Left lung (tissue), 10 donors: Measurements from ENCODE around the gene CEND1. TPM values are rescaled to one million over a fixed set of nuclear protein-coding genes. Genes with fewer than 3 reads are reported as not detected.

Source experiments
- ATAC-seq: fragments of 200-7000 bp; cut with Tn5 transposase; one replicate; pipeline ENCODE4 v1.9.1; 2020; ENCODE audit warnings: moderate library complexity
- DNase-seq, 4 donors: peaks; one replicate each; pipeline ENCODE4 v3.0.0-alpha.2; 2013 to 2020
- H3K27ac ChIP-seq, 2 donors: fragments of 200-600 bp; sonication (generic) in 1 of 2; one replicate each; pipeline versions ENCODE4 v1.5.0 to v1.8.0; 2020 to 2021
- H3K27me3 ChIP-seq, 2 donors: fragments of 200-600 bp; sonication (generic) in 1 of 2; one replicate each; pipeline versions ENCODE4 v1.5.0 to v1.8.0; 2020 to 2021
- H3K36me3 ChIP-seq, 2 donors: fragments of 200-600 bp; sonication (generic) in 1 of 2; one replicate each; pipeline versions ENCODE4 v1.5.0 to v1.8.0; 2020 to 2021
- H3K4me1 ChIP-seq, 2 donors: fragments of 200-600 bp; one replicate each; pipeline ENCODE4 v1.8.0; 2021
- H3K4me3 ChIP-seq, 2 donors: fragments of 200-600 bp; sonication (generic) in 1 of 2; one replicate each; pipeline versions ENCODE4 v1.5.0 to v1.8.0; 2020 to 2021; ENCODE audit warnings: mild to moderate bottlenecking in 1 of 2
- H3K9me3 ChIP-seq, 2 donors: fragments of 200-600 bp; sonication (generic) in 1 of 2; one replicate each; pipeline versions ENCODE4 v1.5.0 to v1.8.0; 2020 to 2021
- intact Hi-C, 2 donors: fragments of 100-400 bp; cut with DNase I; formaldehyde crosslinking; loops; one replicate each; pipeline versions ENCODE4 v1.11.2 to v1.14.2; 2022
- polyA plus RNA-seq, 6 donors: library from polyadenylated mRNA; unstranded; fragments of 120-200 nt; gene quantifications; one replicate each; pipeline ENCODE4 v1.2.1, GENCODE V29; 2013; ENCODE audit not compliant: insufficient read length in 6 of 6
- total RNA-seq, 2 donors: library from RNA; stranded (reverse); fragmentation: NEBNext Ultra II Directional; extraction: Animal tissue kit (Norgen Biotek cat#: 25700); gene quantifications; one replicate each; pipeline ENCODE4 v1.2.1, GENCODE V29; 2021
- TF ChIP-seq, protein P1 (sequence below), 2 donors: fragments of 200-600 bp; sonication (generic) in 1 of 2; IDR thresholded peaks; one replicate each; pipeline versions ENCODE4 v1.5.0 to v1.8.0; 2021; ENCODE audit warnings: antibody characterized with exemption in 2 of 2
- donor health status: DM: no; HTN: yes; CAD: no.
- donor health status: DM: no; HTN: no; CAD: no.

The CEND1 gene
- total and polyA plus RNA-seq, 8 donors, result 0.11 to 0.47 (median 0.36) TPM; not detected in 1

DNA sequence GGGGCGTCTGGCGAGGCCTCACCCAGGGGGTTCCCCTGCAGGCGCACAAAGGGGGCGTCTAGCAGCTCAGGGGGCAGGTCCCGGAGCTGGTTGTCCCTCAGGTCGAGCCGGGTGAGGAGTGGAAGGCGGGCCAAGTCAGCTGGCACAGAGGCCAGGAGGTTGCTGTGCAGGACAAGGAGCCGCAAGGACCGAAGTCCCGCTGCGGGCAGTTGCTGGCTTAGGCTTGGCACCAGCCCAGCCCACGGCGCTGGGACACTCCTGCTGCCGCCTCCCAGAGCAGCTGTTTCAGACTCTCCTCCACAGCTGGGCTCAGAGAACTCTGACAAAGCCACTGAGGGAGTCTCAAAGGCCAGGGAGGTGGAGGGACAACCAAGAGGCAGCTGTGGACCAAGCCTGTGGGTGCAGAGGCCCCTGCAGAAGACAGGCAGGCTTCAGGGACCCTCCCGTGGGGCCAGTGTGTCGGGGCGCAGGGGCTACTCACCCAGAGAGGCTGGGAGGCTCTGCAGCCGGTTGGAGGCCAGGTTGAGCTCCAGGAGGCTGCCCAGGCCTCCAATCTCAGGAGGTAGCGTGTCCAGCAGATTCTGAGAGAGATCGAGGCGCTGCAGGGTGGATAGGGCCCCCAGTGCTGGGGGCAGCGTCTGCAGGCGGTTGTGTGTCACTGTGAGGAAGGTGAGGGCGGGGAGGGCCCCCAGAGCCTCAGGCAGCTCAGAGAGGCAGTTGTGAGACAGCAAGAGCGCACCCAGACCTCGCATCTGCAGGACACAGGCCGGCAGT, 13.0 kb upstream of the CEND1 start:
- ATAC-seq, result no peak
- peaks cover 14 to 41% of the 10 kb centered on the region in 2 donors for H3K4me1 ChIP-seq
- H3K4me3 ChIP-seq, result no peak overlapping the region
- no peak overlapping the region for H3K27ac ChIP-seq
- TF ChIP-seq, protein P1, sequence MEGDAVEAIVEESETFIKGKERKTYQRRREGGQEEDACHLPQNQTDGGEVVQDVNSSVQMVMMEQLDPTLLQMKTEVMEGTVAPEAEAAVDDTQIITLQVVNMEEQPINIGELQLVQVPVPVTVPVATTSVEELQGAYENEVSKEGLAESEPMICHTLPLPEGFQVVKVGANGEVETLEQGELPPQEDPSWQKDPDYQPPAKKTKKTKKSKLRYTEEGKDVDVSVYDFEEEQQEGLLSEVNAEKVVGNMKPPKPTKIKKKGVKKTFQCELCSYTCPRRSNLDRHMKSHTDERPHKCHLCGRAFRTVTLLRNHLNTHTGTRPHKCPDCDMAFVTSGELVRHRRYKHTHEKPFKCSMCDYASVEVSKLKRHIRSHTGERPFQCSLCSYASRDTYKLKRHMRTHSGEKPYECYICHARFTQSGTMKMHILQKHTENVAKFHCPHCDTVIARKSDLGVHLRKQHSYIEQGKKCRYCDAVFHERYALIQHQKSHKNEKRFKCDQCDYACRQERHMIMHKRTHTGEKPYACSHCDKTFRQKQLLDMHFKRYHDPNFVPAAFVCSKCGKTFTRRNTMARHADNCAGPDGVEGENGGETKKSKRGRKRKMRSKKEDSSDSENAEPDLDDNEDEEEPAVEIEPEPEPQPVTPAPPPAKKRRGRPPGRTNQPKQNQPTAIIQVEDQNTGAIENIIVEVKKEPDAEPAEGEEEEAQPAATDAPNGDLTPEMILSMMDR (IDR thresholded peaks at IDR 0.05), result no peak
- H3K9me3 ChIP-seq, result no peaks in the 10 kb centered on the region
- peaks cover 0 to 31% of the 10 kb centered on the region in 2 donors for H3K36me3 ChIP-seq
- intact Hi-C loops, result no loop called here
- DNase-seq, result no peak
- no peaks in the 10 kb centered on the region for H3K27me3 ChIP-seq

DNA sequence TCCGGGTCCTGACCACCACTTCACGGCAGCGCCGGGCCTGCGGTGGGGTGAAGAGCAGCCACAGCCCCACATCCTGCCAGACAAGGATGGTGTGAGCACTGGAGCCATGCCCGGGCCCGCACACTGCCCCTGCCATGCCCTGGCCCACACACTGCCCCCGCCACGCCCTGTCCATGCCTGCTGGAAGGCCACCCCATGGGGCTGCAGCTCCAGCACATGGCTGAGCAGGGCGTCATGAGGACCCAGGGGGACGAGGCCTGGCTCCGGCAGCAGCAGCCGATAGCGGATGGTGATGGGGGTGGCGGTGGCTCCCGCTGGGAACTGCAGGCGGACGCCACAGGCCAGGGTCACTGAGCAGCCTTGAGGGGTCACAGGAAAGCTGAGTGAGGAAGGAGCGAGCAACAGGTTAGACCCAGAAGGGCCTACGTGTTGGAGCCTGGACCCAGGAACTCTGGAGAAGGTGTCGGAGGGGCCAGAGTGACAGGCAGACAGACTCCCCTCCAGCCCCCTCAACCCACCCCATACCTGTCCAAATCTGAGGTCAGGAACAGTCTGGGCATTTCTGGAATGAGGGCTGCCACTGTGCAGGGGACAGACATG, 12.2 kb upstream of the CEND1 start:
- ATAC-seq, result no peak
- TF ChIP-seq, protein P1 (IDR thresholded peaks at IDR 0.05), result no peak
- intact Hi-C loops, result no loop called here
- Histone ChIP-seq H3K4me3 (no peak overlapping the region), H3K4me1 (peaks cover 15 to 42% of the 10 kb centered on the region in 2 donors), H3K27ac (no peak overlapping the region), H3K27me3 (no peaks in the 10 kb centered on the region), H3K36me3 (peaks cover 0 to 31% of the 10 kb centered on the region in 2 donors), H3K9me3 (no peaks in the 10 kb centered on the region)
- no peak for DNase-seq

DNA sequence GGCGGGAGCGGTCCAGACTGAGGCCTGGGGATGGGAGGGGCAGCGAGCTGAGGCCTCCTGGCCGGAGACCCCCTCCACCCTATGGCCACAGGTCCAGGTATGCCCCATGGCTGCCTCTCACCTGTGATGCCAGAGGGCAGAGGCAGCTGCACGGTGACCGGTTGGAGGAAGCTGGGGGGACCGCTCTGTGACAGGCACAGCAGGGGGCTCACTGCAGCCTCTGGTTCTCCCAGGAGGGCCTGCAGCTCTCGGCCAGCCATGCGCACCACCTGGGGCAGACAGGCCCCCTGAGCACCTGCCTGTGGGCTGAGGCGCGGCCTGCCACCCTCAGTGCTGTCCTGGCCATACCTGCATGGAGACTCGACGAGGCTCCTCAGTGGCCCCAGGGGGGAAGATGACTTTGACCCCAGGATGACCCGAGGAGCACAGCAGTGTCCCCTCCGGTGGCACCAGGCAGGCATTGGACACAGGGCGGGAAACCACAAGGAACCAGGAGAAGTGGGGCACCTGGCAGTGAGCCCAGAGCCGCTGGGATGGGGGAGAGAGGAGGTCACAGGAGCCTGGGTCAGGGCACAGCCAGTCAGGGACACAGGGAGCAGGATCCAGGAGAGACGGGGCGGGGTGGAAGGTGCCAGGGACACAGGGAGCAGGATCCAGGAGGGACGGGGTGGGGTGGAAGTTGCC, 11.3 kb upstream of the CEND1 start:
- DNase-seq, result no peak
- Histone ChIP-seq H3K27ac (no peak overlapping the region), H3K4me1 (peaks cover 24 to 48% of the 10 kb centered on the region in 2 donors), H3K4me3 (no peak overlapping the region), H3K36me3 (peaks cover 0 to 31% of the 10 kb centered on the region in 2 donors), H3K27me3 (no peaks in the 10 kb centered on the region), H3K9me3 (no peaks in the 10 kb centered on the region)
- TF ChIP-seq, protein P1 (IDR thresholded peaks at IDR 0.05), result no peak
- intact Hi-C loops, result no loop called here
- ATAC-seq, result no peak

DNA sequence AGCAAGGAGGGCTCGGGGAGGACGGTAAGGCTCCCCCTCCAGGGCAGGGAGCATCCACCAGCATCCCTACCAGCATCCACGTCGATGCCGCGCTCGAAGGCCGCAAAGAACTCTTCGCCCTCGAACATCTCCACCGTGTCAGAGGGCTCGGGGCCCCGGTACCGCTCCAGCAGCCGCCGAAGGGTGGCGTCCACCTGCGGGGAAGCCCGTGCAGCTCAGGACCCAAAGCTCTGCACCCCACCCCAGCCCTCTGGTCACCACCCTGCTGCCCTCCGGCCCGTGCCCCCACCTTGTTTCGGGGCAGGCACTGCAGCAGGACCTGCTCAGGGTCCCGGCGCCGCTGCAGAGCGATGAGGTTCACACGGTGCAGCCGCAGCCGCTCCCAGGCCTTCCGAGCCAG, 10.6 kb upstream of the CEND1 start:
- ATAC-seq (no peak), DNase-seq (no peak)
- Histone ChIP-seq H3K9me3 (no peaks in the 10 kb centered on the region), H3K27ac (no peak overlapping the region), H3K4me3 (no peak overlapping the region), H3K27me3 (no peaks in the 10 kb centered on the region), H3K36me3 (peaks cover 0 to 31% of the 10 kb centered on the region in 2 donors), H3K4me1 (peaks cover 25 to 48% of the 10 kb centered on the region in 2 donors)
- TF ChIP-seq, protein P1 (IDR thresholded peaks at IDR 0.05), result no peak
- intact Hi-C loops, result no loop called here
